GM12878 (cell line): ENCODE results near the gene PTX4. TPM values are rescaled to one million over a fixed set of nuclear protein-coding genes. Genes with fewer than 3 reads are reported as not detected.

Experiments used
- ATAC-seq: fragments of 200-7000 bp; cut with Tn5 transposase; 3 replicates; pipeline ENCODE4 v1.9.1; 2020; ENCODE audit warnings: mild to moderate bottlenecking, moderate library complexity
- BruUV-seq: library from RNA; stranded (reverse); fragments of 400-500 nt; replicated peaks from 2 replicates; lab custom pipeline; 2021; lab: Mats Ljungman, UMichigan
- CTCF ChIA-PET: fragments of 300-600 bp; sonication (Branson Sonifier 250); formaldehyde crosslinking; extraction: SDS; loops from one replicate; lab custom pipeline; 2021; ENCODE audit warnings: inconsistent platforms; lab: Yijun Ruan, JAX
- POLR2A ChIA-PET: fragments of 350-600 bp; formaldehyde crosslinking; extraction: SDS; loops from one replicate; lab custom pipeline; 2021; ENCODE audit warnings: inconsistent platforms; lab: Charles Lee
- RAD21 ChIA-PET: fragments of 300-600 bp; sonication (Branson Sonifier 250); formaldehyde crosslinking; loops from one replicate; lab custom pipeline; 2023; ENCODE audit warnings: antibody characterized with exemption; ENCODE audit not compliant: unreplicated experiment; lab: Charles Lee
- SMC1A ChIA-PET: fragments of 300-600 bp; sonication (Branson Sonifier 250); formaldehyde crosslinking; loops from one replicate; lab custom pipeline; 2023; ENCODE audit not compliant: unreplicated experiment, uncharacterized antibody; lab: Charles Lee
- DNase-seq: peaks from one replicate; pipeline ENCODE4 v3.0.0-alpha.2; 2011; ENCODE audit warnings: low read depth, low spot score
- FAIRE-seq: peaks from 3 replicates; lab custom pipeline; 2011; peaks lifted over from hg19 to GRCh38; lab: Jason Lieb, UNC
- H2AFZ ChIP-seq: 2 replicates; pipeline ENCODE4 v1.6.0; 2011; ENCODE audit warnings: low read depth, low read length, control low read depth; ENCODE audit not compliant: control insufficient read depth
- H3K27ac ChIP-seq: 2 replicates; pipeline ENCODE4 v1.5.1; 2011; ENCODE audit warnings: control low read depth; ENCODE audit not compliant: control insufficient read depth, insufficient read depth
- H3K27me3 ChIP-seq, 2 experiments: replicated peaks in 1 of 2; 2 replicates each; pipeline versions ENCODE4 v1.6.0 to v1.6.1; 2011; ENCODE audit warnings: low read length in 1 of 2; ENCODE audit not compliant: control insufficient read depth in 2 of 2, insufficient read depth in 2 of 2
- H3K36me3 ChIP-seq, 2 experiments: 2 replicates each; pipeline ENCODE4 v1.5.1; 2011; ENCODE audit warnings: low read length in 1 of 2; ENCODE audit not compliant: control insufficient read depth in 2 of 2, insufficient read depth in 2 of 2
- H3K4me1 ChIP-seq: 2 replicates; pipeline ENCODE4 v1.6.1; 2011; ENCODE audit warnings: mild to moderate bottlenecking, low read length, moderate library complexity, mixed read lengths; ENCODE audit not compliant: control insufficient read depth, insufficient read depth
- H3K4me2 ChIP-seq: 2 replicates; pipeline ENCODE4 v1.6.0; 2011; ENCODE audit warnings: control low read depth; ENCODE audit not compliant: control insufficient read depth, insufficient read depth
- H3K4me3 ChIP-seq: fragments of 200-600 bp; sonication (generic); 2 replicates; pipeline ENCODE4 v1.5.1; 2016
- H3K79me2 ChIP-seq: 2 replicates; pipeline ENCODE4 v1.6.0; 2011; ENCODE audit warnings: low read length; ENCODE audit not compliant: control insufficient read depth, insufficient read depth
- H3K9ac ChIP-seq: 2 replicates; pipeline ENCODE4 v1.8.0; 2011; ENCODE audit warnings: low read length, control low read depth, mixed read lengths; ENCODE audit not compliant: control insufficient read depth, insufficient read depth
- H3K9me3 ChIP-seq: replicated peaks from 3 replicates; pipeline ENCODE4 v1.5.1; 2011; ENCODE audit warnings: mild to moderate bottlenecking, low read length; ENCODE audit not compliant: control insufficient read depth, insufficient read depth
- H4K20me1 ChIP-seq: 2 replicates; pipeline ENCODE4 v1.6.0; 2011; ENCODE audit not compliant: control insufficient read depth, insufficient read depth
- ASH2L ChIP-seq: fragments of 300-600, 200-600 bp; sonication (generic); IDR thresholded peaks from 2 replicates; pipeline ENCODE4 v1.6.1; 2017; ENCODE audit warnings: low read depth, mild to moderate bottlenecking, borderline replicate concordance
- E2F8 ChIP-seq: fragments of 450-650 bp; IDR thresholded peaks from 2 replicates; pipeline ENCODE4 v1.6.1; 2018; ENCODE audit warnings: mild to moderate bottlenecking, low read depth, moderate library complexity; ENCODE audit not compliant: partially characterized antibody
- E4F1 ChIP-seq: fragments of 450-650 bp; IDR thresholded peaks from 2 replicates; pipeline ENCODE4 v1.6.1; 2018; ENCODE audit warnings: borderline replicate concordance, mild to moderate bottlenecking; ENCODE audit not compliant: partially characterized antibody
- HSF1 ChIP-seq: fragments of 150-350 bp; IDR thresholded peaks from 2 replicates; pipeline ENCODE4 v1.6.1; 2014; ENCODE audit warnings: mild to moderate bottlenecking, low read depth, low read length
- IRF3 ChIP-seq: fragments of 450-650 bp; IDR thresholded peaks from 2 replicates; pipeline ENCODE4 v1.6.1; 2014; ENCODE audit warnings: mild to moderate bottlenecking
- JUNB ChIP-seq: IDR thresholded peaks from 2 replicates; pipeline ENCODE4 v1.6.1; 2016; ENCODE audit warnings: antibody characterized with exemption, mild to moderate bottlenecking
- KDM1A ChIP-seq: fragments of 200-600 bp; sonication (generic); IDR thresholded peaks from 2 replicates; pipeline ENCODE4 v1.6.1; 2016; ENCODE audit warnings: borderline replicate concordance
- MYC ChIP-seq: IDR thresholded peaks from 2 replicates; pipeline ENCODE4 v1.6.1; 2011; ENCODE audit warnings: mild to moderate bottlenecking, low read length, moderate library complexity, inconsistent platforms; ENCODE audit not compliant: insufficient read depth, insufficient replicate concordance, insufficient read length, severe bottlenecking
- NFIC ChIP-seq: IDR thresholded peaks from 2 replicates; pipeline ENCODE4 v1.6.1; 2012; ENCODE audit warnings: low read depth, mild to moderate bottlenecking, inconsistent platforms, low read length, moderate library complexity
- POLR2A ChIP-seq: IDR thresholded peaks from 2 replicates; pipeline ENCODE4 v1.6.1; 2011; ENCODE audit warnings: low read depth, mild to moderate bottlenecking, low read length
- POU2F2 ChIP-seq: IDR thresholded peaks from 3 replicates; pipeline ENCODE4 v1.6.1; 2011; ENCODE audit warnings: low read depth, mild to moderate bottlenecking, low read length, borderline replicate concordance
- SMAD5 ChIP-seq: IDR thresholded peaks from 2 replicates; pipeline ENCODE4 v1.6.1; 2016; ENCODE audit warnings: antibody characterized with exemption, low read depth
- TAF1 ChIP-seq: IDR thresholded peaks from 2 replicates; pipeline ENCODE4 v1.6.1; 2011; ENCODE audit warnings: mild to moderate bottlenecking, low read depth, low read length, borderline replicate concordance
- USF2 ChIP-seq: IDR thresholded peaks from 2 replicates; pipeline ENCODE4 v1.6.1; 2011; ENCODE audit warnings: low read depth, low read length, improper control_type of control experiment, borderline replicate concordance
- ZNF274 ChIP-seq: IDR thresholded peaks from one replicate; pipeline ENCODE4 v1.8.0; 2011; ENCODE audit not compliant: insufficient read length, insufficient read depth
- ZNF384 ChIP-seq: IDR thresholded peaks from 2 replicates; pipeline ENCODE4 v1.6.1; 2012; ENCODE audit warnings: low read depth, mild to moderate bottlenecking, low read length, improper control_type of control experiment, borderline replicate concordance
- ZSCAN29 ChIP-seq: fragments of 450-650 bp; IDR thresholded peaks from 2 replicates; pipeline ENCODE4 v1.6.1; 2017; ENCODE audit warnings: mild to moderate bottlenecking, moderate library complexity
- WGBS: methylation state at CpG from one replicate; pipeline ENCODE4 v1.1.6; 2016; ENCODE audit warnings: low lambda C conversion rate; ENCODE audit not compliant: insufficient replicate concordance, insufficient coverage; ENCODE audit errors: missing lambda C conversion rate; 5-methylcytosine and 5-hydroxymethylcytosine counted together
- in situ Hi-C: fragments of 300-500 bp; cut with MboI; formaldehyde crosslinking; loops from 9 replicates; pipeline ENCODE4 v1.14.3; 2018; ENCODE audit warnings: mixed read lengths
- intact Hi-C: fragments of 100-400 bp; cut with micrococcal nuclease; formaldehyde crosslinking; loops from one replicate; pipeline ENCODE4 v1.14.2; 2022; ENCODE audit not compliant: unreplicated experiment
- polyA plus RNA-seq, 11 experiments: library from polyadenylated mRNA; depleted of rRNA in 4 of 11; unstranded in 6 of 11; stranded (reverse) in 5 of 11; fragments of >200 nt; fragmentation: Nextera tagmentation in 4 of 11; fragmentation: Illumina TruSeq in 1 of 11; extraction: Ambion mirVana in 4 of 11; extraction: Trizol in 1 of 11; gene quantifications; 1 replicate in 1 of 11; 2 replicates in 10 of 11; pipeline versions ENCODE4 v1.2.1 to v1.2.3, GENCODE V29; 2011 to 2016; ENCODE audit warnings: inconsistent platforms in 2 of 11, missing spikeins in 2 of 11, low read depth in 1 of 11
- total RNA-seq, 4 experiments: library from RNA; depleted of rRNA in 3 of 4; stranded (reverse); fragments of >200 nt in 3 of 4; fragmentation: Illumina TruSeq in 1 of 4; extraction: Trizol in 1 of 4; gene quantifications; 2 replicates each; pipeline versions ENCODE4 v1.2.1 to v1.2.3, GENCODE V29; 2013 to 2021

PTX4 gene
- total and polyA plus RNA-seq, 10 of the 15 experiments (the other 5 are each of a cell fraction or from before 2014, with no cell fraction given): not detected

GRCh38 chr16:1466054-1466453, 22.7 kb downstream of the PTX4 start (continued):
- TF ChIP-seq HSF1 (no peak), SMAD5 (no peak), IRF3 (no peak), JUNB (no peak), ASH2L (no peak), POLR2A (no peak), ZNF274 (no peak), ZNF384 (no peak), TAF1 (no peak), KDM1A (no peak), USF2 (no peak), POU2F2 (no peak)

- peaks cover 4% of the 10 kb centered on the region for H3K4me1 ChIP-seq
- in situ Hi-C loops (no loop called here), intact Hi-C loops (no loop called here)
- H2AFZ ChIP-seq: no peak overlapping the region
- no peak overlapping the region for H3K4me2 ChIP-seq
- CTCF ChIA-PET: no interaction called here
- H3K27me3 ChIP-seq: no peaks in the 10 kb centered on the region
- DNase-seq: no peak
- no peaks in the 10 kb centered on the region for H4K20me1 ChIP-seq
- H3K27ac ChIP-seq: no peak overlapping the region
- H3K36me3 ChIP-seq: peaks cover 0 to 3% of the 10 kb centered on the region in 2 experiments; a peak in 2 of 4 replicates
- H3K9me3 ChIP-seq: no peaks in the 10 kb centered on the region
- POLR2A ChIA-PET: no interaction called here
- peaks cover 22% of the 10 kb centered on the region for H3K79me2 ChIP-seq
- RAD21 ChIA-PET: no interaction called here
- SMC1A ChIA-PET: no interaction called here
- no TSS peak for BruUV-seq
- no peak overlapping the region for H3K4me3 ChIP-seq
- FAIRE-seq: no peak
- ATAC-seq: no peak
- 83% methylated on average over 13 of the region's 13 CpGs for WGBS
- no peak overlapping the region for H3K9ac ChIP-seq
- TF ChIP-seq ZSCAN29 (no peak), E2F8 (no peak), NFIC (no peak), E4F1 (no peak), MYC (no peak)
These were observed 23.2 kb downstream of the PTX4 start for GRCh38 chr16:1465567-1465915.
